Stimulated activated CD8-positive, alpha-beta memory T cell treated with anti-CD3 and anti-CD28 coated beads, Interleukin-4, amount 100 ng/mL, for 48 hours (primary cell): Measurements from ENCODE around the gene HSP90AB1.
A peak's percentile ranks its signal among the peaks of the same experiment; 100 is the strongest.

Experiments used
- DNase-seq: peaks from one replicate; pipeline ENCODE4 v3.0.0-alpha.2; 2020

Gene HSP90AB1

DNA sequence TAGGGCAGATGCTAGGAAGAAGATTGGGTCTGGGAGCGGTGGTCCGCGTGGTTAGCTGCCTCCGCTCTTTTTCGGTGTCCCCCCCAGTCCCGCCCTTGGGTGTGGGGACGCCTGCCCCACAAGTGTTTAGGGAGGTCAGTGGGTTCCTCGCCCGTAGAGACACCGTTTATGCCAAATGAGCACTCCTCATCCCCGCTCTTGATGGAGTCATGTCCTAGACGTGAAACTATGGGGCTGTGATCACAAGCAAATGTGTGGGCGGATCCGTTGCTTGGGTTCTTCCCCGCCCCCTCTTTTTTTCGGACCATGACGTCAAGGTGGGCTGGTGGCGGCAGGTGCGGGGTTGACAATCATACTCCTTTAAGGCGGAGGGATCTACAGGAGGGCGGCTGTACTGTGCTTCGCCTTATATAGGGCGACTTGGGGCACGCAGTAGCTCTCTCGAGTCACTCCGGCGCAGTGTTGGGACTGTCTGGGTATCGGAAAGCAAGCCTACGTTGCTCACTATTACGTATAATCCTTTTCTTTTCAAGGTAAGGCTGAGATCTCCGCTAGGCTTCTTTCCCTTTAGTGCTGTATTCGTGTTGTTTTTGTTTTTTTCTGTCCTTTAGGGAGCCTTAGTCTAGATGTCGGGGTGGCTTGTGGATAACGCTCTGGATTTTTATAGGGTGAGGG is at the start of gene HSP90AB1:
Gene HSP90AB1, plus strand, starts transcription at position 439 of the 675 bp plus-strand sequence. CDS start 1,529 bp downstream, outside the sequence.
- peak; percentile 96 for DNase-seq

DNA sequence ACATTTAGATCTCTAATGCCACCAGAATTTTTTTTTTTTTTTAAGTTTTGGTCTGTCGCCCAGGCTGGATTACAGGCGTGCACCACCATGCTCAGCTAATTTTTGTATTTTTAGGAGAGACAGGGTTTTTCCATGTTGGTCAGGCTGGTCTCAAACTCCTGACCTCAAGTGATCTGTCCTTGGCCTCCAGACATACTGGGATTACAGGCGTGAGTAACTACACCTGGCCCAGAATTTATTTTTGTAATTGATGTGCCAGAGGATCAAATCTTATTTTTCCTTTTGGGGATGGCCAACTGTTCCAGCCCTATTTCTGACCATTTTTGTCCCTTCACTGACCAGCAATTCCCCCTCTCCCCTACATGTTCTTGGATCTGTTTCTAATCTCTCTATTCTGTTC is 48.2 kb upstream of the HSP90AB1 start:
- DNase-seq = no peak

DNA sequence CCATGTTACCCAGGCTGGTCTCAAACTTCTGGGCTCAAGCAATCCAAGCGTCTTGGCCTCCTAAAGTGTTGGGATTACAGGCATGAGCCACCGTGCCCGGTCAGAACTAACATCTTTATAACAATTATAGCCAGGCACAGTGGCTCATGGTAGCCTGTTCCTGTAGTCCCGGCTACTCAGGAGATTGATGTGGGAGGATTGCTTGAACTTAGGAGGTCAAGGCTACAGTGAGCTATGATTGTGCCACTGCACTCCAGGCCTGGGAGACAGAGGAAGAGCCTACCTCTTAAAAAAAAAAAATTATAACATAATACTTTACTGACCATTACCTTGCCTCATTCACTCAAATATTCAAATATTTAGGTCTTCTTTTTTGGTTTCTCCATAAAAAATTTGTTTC is 47.0 kb upstream of the HSP90AB1 start:
- DNase-seq = no peak

DNA sequence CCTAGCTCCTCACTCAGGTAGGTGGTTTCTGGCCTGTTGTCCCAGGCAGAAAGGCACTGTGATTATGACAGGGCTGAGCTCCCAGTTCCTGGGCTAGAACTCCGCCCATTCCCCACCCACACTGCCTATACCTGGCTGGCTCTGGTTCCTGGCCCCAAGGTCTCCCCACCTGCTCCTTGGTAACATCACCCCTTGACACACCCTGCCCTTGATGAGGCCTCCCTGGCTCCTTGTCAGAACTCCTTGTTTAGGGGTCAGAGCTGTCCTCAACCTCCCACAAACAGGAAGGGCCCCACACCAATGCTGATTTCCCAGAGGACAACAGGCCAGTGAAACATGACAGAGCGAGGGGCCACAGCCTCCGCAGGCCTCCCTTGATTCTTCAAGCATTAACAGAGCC is 45.7 kb upstream of the HSP90AB1 start:
- no peak for DNase-seq

DNA sequence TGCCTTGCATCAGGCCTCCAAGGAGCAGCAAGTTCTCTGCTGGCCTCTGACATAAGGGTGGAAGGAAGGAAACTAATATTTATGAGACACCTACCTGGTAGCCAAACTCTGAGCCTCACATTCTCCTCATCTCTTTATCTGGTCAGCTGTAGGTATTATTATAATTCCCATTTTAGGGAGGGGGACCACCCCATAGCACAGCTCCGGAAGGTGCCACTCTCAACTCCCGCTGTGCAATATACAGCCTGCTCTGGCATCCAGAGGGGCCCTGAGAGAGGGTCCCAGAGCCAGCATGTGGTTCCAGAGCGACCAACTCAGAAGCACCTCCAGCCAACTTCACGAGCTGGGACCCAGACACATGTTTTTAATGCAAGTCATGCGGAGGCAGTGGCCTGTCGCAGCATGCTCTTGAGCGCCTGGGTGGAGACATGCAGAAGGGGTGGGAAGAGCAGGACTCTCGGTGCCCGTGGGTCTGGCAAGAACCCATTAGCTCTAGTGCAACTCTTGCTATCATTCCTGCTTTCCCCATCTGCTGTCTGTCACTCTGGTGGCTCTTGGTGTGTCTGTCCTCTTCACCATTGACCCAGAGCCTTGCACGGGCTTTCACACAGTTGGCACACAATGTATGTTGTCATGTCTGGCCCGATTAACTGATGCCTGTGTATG is 45.1 kb upstream of the HSP90AB1 start:
- no peak for DNase-seq

DNA sequence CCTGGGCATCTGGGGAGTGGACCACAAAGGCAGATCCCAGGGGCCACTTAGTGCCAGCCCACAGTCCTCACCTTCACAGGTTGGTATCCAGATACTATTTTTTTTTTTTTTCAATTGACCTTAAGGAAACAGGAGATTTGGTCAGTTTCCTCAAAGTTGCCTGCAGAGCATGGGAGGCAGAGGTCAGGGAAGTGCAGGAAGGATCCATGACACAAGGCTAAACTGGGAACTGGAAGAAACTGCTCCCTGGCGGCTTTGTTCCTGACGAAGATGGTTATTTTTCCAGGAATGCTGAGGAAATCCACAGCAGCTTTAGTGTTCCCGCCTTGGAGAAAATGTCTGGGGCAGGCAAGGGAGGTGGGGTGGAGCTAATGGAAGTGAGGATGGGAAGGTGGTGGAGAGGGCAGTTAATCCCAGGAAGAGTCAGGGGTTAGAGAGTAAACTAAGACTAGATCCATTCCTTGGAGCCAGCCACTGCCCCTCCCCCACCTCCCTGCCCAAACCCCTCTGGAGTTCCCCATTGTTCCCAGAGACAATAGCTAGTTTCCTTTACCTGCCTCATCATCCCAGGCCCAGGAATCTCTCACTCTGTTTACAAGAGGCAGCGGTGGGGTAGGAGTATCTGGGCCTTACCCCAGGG is 44.4 kb upstream of the HSP90AB1 start:
- no peak for DNase-seq

DNA sequence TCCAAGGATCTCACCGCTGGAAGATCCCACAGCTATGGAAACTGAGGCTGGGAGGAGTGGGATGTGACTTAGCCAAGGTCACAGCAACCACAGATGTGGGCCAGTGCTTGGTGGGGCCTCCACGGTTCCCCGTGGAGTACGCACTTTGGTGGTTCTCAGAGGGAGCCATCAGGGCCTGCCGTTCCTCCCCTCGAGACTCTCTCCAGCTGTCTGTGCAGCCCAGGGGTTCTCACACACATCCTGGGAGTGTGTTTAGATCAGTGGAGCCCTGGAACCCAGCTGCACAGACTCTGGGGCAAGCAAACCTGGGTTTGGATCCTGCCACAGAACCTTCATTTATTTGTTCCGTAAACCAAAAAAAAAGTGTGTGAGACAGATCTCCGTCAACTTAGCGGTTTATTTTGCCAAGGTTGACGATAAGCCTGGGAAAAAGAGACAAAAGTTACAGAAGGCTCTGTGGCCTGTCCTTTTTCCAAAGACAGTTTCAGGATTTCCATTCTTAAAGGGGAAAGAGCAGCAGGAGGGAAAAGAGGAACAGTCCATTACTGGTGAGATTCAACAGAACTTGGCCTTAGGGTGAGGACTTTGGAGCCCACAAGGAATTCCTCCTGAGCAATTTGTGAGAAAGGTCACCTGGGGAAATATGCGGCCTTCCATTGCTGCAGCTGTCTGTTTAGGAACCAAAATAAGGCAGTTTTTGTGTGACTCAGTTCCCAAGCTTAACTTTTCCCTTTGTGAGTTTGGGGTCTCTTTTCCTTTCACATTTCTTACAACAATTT is 43.7 kb upstream of the HSP90AB1 start:
- DNase-seq = no peak

DNA sequence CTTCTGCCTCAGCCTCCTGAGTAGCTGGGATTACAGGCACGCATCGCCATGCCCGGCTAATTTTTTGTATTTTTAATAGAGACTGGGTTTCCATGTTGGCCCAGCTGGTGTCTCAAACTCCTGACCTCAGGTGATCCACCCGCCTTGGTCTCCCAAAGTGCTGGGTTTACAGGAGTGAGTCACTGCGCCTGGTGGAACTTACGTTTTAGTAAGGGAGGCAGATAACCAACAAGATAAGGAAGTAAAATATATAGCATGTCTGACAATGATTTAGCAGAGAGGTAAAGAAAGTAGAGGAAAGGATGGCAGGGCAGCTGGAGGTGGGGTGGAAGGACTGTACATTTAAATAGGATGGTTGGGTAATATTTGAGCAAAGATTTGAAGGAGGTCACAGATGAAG is 42.9 kb upstream of the HSP90AB1 start:
- no peak for DNase-seq

DNA sequence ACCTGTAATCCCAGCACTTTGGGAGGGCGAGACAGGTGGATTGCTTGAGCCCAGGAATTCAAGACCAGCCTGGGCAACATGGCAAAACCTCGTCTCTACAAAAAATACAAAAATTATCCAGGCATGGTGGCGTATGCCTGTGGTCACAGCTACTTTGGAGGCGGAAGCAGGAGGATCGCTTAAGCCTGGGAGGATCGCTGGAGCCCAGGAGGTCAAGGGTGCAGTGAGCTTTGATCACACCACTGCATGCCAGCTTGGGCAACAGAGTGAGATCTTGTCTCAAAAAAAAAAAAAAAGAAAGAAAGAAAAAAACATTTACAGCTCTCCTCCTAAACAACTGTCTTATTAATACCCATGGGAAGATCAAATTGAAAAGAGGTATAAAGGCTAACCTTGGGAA is 38.9 kb upstream of the HSP90AB1 start:
- DNase-seq = no peak

DNA sequence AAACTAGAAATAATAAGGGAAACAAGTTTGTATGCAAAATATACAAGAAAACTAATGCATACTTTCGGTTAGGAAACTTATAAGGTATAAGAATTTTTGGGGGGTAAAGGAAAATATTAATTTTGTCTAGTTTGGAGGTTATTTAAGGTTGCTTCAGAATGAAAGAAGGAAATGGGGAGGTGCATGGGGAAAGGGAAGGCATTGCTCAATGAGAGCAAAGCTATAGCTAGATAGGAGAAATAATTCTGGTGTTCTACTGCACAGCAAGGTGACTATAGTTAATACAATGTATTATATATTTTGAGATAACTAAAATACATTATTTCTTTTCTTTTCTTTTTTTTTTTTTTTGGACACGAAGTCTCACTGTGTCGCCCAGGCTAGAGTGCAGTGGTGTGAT is 35.6 kb upstream of the HSP90AB1 start:
- no peak for DNase-seq

DNA sequence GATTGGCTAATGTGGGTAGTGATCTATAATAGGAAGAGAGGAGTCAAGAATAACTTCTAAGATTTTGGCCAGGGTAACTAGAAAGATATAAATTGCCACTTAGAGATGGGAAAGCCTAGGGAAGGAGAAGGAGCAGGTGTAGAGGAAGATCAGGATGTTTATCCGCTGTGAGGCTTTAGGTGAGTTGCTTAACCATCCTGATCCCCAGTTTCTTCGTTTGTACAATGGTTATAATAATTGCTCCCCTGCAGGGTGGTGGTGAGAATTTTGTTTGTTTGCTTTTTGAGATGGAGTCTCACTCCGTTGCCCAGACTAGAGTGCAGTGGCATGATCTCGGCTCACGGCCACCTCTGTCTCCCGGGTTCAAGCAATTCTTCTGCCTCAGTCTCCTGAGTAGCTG is 32.6 kb upstream of the HSP90AB1 start:
- DNase-seq = no peak

DNA sequence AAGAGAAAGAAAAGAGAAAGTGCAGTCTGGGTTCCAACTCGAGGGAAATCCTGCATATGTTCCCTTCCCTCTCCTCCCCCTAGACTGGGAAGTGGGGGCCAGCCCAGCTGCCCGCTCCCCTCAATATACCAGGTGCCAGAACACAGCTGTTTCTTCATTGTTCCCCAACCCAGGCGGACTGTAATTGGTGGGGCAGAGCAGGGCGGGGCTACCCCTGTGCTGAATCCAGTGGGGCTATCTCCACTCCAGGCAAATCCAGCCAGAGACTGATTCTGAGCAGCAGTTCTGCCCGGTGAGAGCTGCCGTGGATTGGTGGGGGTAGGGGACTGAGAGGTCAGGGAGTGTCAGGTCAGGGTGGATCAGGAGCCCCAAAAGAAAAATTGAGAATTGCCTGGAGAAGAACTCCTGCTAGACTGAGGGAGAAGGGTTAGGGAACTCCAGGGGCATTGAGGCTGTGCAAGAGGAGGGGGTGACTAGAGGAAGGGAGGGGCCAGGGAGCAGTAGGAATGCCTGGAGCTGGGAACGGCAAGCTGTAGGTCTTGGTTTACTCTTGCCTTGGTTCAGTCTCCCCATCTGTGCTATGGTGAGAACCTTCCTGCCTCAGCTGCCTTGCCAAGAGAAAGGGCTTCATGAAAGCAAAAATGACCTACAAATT is 30.1 kb upstream of the HSP90AB1 start, which contains the start of gene MYMX:
Gene MYMX, plus strand, starts transcription at position 250 of the 655 bp plus-strand sequence. CDS start 546 bp downstream, outside the sequence.
- no peak for DNase-seq

DNA sequence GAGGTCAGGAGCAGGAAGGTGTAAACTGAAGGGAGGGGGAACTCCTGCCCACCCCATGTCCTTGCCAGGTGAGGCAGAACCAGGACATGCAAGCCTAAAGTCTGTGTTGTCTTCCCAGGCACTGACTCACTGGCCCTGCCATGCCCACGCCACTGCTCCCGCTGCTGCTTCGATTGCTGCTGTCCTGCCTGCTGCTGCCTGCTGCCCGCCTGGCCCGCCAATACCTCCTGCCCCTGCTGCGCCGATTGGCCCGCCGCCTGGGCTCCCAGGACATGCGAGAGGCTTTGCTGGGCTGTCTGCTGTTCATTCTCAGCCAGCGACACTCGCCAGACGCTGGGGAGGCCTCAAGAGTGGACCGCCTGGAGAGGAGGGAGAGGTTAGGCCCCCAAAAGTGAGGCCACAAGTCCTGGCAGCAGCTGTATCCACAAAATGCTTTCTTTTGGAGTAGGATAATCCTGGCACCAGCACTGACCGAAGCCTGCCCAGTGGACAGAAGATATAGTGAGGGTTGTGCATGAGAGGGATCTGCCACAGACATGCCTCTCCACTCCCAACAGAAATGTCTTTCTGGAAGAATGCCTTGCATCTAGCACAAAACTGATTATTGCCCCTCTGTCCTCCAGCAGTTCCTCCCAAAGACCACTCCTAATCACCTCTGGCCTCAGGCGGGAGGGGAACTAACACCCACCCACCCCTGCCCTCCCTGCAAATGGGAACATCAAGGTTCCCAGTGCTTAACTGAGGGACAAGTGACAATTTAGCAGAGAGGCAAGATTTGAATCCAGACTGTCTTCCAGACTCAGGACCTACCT is 29.4 kb upstream of the HSP90AB1 start:
- DNase-seq = no peak

DNA sequence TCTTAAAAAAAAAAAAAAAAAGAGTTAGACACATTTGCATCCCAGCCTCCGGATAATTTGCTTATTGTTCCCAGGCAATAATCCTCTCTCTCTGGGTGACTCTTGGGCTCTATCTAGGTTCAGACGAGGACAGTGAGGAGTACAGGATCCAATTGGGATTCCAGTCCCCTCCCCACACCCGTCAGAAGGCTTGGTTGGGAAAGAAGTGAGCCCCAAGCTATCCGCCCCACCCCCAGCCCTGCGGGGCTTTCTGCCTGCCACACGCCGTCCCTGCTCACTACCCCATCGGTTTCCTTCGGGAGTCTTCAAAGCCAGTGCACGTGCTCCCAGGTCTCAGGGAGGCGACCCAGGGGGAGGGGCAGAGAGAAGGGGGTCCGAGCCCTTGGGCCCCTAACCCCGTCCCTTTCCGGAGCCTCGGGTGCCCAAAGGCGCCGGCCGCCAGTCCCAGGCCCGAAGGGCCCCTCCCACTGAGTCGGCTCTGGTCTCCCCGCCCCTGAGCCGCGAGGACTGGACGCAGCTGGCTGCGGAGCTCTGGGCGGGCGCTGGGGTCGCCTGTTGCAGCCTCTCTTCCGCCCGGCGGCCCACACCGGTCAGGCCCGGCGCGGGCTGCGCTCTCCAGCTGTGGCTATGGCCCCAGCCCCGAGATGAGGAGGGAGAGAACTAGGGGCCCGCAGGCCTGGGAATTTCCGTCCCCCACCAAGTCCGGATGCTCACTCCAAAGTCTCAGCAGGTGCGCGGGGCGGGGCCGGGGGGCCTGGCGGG is 27.7 kb upstream of the HSP90AB1 start:
- DNase-seq = peak; percentile 56

DNA sequence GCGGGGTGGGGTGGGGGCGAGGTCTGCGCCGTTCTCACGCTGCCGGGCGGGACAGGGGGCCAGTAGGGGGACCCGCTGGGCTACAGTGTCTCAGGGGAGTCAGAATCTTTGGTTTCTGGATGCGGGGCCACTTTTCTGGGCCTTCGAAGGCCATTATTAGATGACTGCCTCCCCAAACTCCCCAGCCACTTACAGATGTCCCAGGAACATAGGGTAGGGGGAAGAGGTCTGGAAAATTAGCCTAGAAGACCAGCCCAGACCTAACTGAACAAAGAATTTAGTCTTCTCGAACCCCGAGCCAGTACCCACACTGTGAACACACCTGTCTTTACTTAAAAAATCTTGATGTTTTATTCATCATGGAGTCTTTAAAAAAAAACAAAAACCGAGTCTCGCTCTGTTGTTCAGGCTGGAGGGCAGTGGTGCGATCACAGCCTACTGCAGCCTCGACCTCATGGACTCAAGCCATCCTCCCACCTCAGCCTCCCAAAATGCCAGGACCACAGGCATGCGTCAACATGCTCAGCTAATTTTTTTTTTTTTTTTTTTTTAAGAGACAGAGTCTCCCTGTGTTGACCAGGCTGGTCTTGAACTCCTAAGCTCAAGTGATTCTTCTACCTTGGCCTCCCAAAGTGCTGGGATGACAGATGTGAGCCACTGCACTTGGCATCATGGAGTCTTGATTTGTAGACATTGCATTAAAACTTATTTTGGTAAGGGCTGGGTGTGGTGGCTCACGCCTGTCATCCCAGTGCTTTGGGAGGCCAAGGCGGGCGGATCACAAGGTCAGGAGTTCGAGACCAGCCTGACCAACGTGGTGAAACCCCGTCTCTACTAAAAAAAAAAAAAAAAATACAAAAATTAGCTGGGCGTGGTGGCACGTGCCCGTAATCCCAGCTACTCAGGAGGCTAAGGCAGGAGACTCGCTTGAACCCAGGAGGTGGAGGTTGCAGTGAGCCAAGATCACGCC is 26.8 kb upstream of the HSP90AB1 start:
- DNase-seq = no peak

DNA sequence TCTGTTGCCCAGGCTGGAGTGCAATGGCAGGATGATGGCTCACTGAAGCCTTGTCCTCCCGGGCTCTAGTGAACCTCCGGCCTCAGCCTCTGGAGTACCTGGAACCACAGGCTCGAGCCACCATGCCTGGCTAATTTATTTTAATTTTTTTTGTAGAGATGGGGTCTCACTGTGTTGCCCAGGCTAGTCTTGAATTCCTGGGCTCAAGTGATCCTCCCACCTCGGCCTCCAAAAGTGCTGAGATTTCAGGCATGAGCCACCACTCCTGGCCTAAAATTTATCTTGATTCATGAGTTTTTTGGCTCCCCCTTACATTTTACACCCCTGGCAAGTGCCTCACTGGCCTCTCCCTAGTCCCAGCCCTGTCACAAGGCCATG is 26.0 kb upstream of the HSP90AB1 start:
- no peak for DNase-seq

DNA sequence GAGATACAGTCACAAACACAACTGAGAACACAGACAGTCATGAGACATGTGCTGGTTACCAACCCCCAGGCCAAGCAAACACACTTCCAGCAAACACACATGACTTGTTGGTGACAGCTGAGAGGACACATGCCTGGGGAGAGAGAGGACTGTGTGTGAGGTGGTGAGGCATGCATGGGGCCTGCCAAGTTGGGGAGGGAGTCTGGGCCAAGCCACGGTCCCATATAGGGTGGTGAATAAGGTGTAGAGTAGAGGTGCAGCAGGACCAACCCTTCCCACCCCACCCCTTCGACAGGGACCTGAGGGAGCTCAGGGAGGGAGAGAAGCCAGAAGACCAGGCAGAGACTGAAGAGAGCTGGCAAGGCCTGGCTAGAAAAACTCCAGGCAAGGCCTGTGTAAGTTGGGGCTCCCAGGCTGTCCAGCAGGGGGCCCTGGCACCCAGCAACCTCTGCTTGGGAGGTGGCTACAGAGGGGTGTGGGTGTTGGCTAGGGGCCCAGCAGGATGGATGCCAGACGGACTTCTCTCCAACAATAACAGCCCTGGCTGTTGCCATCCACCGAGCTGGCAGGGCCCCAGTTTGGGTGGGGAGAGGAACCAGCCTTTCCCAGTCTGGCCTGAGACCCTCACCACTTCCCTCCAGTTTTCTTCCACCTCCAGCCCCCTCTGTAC is 25.5 kb upstream of the HSP90AB1 start:
- peak; percentile 85 for DNase-seq

DNA sequence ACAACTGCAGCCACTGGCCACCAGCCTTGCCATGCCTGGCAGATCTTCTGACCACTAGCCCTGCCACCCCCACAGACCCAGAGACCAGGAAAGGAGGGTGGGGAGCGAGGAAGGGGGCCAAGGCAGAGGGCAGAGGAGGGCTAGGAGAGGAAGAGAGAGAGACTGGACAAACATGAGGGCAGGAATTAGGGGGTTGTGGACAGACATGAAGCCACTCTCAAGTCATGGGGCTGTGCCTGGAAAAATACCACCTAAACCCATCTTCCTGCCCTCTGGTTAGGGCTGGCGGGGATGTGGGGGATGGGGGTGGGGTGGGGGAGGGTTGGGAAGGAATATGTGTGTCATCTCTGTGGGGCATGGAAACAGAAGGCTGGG is 25.0 kb upstream of the HSP90AB1 start:
- no peak for DNase-seq
